ENCODE measurements around the gene JHY.

The JHY gene

DNA sequence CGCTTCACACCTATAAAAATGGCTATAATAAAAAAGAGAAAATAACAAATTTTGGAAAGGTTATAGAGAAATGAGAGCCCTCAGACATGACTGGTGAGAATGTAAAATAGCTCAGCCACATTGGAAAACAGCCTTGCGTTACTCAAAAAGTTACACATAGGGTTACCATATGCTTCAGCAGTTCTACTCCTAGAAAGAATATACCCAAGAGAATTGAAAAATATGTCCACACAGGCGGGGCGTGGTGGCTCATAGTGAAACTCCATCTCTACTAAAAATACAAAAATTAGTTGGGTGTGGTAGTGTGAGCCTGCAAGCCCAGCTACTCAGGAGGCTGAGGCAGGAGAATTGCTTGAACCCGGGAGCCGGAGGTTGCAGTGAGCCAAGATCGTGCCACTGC lies 7.6 kb upstream of the JHY start:
- no peak for DNase-seq

DNA sequence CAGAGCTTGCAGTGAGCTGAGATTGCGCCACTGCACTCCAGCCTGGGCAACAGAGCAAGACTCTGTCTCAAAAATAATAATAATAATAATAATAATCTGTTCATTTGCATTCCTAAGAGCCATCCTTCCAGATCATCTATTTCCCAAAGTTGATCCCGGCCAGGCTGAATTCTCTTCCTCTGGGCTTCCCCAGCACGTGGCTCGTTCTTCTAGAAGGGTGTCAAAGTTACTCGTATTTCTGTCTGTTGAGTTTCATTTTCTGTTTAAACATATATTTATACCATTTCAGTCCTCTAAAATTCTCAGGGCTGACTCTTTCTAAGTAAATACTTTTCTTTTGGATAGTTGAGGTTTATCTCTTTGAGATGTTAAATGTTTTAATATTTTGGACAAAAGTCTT lies 4.8 kb upstream of the JHY start:
- DNase-seq: no peak

DNA sequence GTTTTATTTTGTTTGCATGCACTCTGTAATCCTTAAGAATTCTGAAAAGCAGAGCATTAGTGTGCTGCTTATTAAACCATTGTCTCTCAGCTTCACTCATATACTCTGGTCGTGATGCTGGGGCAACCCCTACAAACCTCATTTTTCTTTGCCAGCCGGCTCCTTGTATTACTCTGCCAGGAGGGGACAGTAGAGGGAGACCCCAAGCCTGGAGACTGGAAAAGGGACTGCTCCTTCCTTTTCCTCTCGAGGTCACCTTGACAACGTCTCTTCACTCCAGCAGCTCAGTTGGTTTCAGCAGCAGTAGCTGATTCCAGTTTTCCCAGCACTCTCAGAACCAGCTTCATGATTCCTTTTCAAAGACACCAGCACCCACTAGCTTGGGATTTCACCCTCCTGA lies 2.8 kb upstream of the JHY start:
- DNase-seq: no peak

DNA sequence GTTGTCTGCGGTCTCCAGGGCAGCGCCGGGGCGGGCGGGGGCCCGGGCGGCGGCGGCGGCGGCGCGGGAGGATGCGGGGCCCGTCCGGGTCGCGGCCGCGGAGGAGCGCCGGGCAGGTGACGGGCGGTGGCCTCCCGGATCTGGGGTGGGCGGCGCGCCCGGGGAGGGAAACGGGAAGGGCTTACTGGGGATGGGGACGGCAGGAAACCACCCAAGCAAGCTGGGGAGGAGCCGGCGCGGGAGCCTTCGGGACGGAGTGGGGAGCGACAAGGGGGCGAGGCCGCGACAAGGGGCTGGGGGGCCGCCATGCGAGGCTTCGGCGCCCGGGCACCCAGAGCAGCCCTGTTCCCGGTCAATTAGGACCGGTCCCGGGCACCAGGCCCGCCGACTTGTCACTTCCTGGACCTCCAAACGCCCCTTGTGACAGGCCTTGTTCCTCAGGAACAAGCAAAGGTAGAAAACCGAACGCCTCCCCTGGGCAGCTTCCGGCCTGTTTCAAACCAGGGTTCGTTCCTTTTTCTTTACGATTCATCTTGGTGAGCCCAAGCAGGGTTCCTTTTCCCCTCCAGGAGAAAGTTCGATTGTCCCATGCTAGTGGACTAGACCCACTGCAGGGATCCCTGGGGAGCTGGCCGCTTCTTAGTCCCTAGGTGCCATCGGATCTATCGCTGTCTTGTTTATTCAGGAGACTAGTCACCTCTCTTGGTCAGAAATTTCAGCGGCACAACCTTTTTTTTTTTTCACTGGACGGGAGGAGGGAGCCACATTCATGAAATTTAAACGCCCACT lies 492 bp downstream of the JHY start:
- DNase-seq: no peak

DNA sequence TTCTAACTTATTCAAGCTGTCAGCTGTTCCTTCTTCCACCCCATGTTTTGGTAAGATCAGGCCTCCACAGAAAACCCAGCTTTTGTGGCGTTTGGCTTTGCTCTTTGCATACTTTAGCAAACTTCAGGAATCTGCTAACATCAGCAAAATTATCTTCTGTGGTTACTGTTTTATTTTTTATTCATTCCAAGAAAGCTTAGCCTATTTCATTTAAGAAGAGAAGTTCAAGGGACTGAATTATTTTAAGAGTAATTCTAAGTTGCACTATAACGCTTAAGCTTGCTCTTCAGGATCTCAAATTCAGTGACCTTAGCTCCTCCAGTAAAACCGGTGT lies 1.1 kb downstream of the JHY start:
- DNase-seq: no peak

DNA sequence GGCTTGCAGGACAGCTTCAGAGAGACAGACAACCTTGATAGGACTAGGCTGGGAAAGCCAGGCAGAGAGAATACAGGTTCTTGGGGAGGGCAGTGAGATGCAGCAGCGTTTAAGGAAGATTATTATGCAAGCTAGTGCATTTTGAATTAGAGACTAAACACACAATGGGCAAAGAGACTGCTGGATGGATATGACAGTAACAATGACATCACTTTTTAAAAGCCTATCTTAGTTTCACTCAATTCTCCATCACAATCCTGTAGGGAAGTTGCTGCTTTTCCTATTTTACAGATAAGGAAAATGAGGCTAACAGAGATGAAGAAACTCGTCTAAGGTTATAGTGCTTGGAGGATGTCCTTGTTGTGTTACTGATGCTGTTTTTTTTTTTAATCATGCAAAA lies 5.6 kb downstream of the JHY start:
- no peak for DNase-seq

DNA sequence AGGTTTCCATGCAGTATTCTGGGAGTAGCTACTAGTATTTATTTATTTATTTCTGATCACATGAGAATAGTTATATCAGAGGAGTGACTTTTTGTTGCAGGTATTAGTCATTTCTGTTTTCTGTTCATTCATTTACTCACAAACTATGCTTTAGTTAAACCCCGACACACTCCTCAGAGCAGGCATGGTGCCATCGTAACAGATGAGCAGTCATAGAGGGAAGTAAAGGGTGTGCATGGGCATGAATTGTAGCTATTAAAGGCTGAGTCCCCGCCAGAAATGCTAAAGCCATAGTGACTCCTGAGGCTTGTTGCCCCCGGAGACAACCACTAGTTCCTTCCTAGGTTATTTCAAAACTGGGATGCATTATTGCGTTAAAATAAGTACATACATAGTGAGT lies 10.6 kb downstream of the JHY start:
- no peak for DNase-seq

DNA sequence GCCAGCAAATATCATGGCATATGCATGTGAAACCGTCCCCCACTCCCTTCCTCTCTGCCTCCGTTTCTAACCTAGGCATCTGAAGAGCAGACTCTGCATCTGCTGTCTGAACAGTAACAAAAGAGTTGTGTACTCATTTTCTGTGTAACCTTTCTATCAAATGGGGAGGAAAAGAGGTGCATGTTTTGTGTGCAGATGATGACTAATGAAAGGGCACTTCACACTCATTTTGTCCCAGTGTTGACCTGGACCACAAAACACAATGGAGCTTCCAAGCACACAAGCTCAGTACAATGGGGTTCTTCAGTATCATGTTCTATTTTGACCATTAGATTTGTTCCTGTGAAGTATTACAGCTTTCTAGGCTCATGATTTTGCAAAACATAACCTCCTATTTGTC lies 13.0 kb downstream of the JHY start:
- no peak for DNase-seq

DNA sequence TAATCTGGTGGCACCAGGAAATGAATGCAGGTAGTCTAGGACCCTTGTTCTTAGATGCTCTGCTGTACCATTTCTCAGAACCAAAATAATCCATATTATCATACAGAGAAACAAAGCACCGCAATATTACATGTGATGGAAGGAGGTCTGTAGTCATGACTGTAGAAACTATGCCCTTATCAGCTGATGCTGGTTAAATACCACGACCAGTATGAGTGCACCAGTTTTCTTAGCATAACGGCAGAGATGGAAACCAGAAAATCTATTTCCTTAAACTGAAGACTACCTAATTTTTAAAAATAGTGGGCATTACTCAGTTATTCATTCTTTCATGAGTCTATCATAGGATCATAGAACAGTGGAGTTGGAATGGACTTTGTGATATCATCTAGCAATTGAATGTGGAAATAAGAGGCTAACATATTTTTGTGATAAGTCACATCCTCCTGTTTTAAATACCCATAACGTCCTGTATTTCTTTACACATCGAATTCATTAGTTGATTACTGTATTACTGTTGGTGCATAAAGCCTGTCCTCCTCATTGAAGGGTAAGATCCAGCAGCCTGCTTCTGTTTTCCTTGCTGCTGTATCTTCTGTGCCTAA lies 15.1 kb downstream of the JHY start:
- DNase-seq: no peak

DNA sequence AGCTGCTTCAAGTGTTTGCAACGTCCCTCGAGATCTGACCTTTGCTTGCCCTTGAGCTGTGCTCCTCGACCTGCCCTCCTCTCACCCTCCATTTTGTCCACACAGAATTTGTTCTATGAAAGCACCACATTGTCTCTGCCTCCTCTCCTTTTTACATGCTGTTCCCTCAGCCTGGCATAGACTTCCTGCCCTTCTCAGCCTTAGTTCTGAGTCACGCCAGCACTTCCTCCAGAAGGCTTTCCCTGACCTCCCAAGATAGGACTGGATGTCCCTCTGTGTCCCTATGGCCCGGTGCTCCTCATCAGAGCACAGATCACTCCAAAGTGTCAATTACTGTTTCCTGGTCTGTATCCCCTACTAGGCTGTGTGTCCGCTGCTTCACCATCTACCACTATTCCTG lies 16.2 kb downstream of the JHY start:
- no peak for DNase-seq

DNA sequence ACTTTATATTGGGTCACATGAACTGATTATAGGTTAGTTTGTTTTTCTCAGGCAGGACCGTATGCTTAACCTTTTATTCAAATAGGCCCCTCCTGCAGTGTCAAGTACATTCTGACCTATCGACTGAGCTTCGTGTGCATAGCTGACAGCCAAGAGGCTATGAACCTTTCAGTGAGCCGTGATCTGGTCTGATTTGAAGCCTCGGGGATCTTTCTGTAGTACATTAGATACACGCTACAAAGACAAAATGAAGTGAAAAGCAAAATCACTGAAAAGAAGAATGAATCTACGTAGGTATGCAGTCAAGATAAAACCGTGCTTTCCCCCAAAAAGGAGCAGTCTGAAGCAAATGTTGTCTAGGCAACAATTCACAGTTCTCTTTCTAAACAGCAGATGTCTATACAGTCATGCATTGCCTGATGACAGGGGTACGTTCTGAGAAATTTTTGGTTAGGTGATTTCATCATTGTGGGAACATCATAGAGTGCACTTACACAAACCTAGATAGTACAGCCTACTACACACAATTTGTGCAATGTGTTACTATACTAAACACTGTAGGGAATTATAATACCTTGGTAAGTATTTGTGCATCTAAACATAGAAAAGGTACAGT lies 18.1 kb downstream of the JHY start:
- DNase-seq: no peak

DNA sequence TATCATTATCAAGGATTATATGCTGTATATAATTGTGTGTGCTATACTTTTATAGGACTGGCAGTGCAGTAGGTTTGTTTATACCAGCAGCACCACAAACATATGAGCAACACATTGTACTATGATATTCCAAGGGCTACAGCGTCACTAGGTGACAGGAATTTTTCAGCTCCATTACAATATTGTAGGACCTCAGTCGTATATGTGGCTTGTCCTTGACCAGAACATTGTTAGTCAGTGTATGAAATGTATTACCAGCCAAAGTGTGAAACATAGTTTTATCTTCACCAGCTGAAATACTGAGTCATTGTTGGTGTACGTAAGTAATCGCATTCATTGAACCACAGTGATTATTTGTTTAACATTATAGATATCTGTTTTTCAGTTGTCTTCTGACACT lies 20.4 kb downstream of the JHY start:
- no peak for DNase-seq

DNA sequence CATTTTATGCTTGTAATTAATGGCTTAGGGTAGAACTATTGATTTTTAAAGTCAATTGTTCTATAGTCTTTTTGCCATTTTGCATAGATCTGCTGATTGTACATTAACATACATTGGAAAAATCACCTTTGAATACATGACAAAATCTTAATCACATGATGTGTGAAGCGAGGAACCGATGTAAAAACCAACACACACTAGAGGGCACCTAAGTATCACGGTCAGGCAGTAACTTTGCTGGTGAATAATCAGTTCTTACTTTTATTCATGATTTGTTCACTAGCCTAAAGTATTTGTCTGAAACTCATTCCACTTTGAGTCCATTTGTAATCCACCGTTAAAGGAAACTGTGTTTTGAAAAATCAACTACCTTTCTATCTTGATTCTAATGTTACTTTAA lies 28.2 kb downstream of the JHY start:
- DNase-seq: no peak

DNA sequence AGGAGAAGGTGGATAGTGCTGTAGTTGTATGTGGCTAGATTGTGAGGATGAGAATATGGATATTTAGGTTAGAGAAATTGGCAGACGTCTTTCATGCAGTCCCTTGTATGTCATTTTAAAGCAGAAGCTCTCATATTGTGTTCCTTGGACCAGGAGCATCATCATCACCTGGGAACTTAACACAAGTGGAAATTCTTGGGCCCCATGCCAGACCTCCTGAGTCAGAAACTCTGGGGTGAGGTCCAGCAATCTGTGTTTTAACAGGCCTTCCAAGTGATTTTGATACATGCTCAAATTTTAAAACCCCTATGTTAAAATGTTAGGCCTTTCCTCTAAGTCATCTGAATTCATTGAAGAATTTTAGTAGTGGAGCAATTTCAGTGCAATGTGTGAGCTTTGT lies 34.8 kb downstream of the JHY start:
- no peak for DNase-seq

DNA sequence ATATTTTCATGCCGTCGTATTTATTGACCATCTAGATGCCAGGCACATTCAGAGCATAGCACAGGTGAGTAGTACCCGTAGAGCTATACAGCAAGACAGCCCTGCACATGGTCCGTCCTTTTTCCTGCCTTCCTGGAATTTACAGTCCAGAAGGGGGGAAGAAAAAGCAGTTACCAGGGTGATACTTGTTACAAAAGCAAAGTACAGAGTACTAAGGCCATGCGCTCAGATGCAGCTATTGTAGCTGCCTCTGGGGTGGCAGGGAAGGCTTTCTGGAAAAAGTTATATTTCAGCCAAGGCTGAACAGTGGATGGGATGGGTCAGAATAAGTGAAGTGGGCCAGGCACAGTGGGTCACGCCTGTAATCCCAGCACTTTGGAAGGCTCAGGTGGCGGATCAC lies 36.2 kb downstream of the JHY start:
- no peak for DNase-seq

DNA sequence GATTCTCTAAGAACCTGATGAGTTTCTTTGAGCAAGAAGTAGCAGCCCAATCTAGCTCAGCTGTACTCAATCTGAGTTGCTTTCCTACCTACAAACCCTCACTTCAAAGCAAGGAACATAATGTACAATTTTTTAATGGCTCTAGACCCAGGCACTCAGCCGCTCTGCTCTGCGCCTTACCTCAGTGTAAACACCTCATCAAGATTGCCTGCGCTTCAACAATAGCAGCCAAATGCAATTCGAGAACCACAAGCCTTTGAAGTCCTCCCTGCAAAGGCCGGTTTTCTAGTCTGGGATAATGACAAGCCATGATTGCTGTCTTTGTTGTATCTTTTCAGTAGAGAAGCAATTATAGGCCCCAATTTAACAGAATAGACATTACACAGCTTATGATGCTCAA lies 38.0 kb downstream of the JHY start:
- DNase-seq: no peak

DNA sequence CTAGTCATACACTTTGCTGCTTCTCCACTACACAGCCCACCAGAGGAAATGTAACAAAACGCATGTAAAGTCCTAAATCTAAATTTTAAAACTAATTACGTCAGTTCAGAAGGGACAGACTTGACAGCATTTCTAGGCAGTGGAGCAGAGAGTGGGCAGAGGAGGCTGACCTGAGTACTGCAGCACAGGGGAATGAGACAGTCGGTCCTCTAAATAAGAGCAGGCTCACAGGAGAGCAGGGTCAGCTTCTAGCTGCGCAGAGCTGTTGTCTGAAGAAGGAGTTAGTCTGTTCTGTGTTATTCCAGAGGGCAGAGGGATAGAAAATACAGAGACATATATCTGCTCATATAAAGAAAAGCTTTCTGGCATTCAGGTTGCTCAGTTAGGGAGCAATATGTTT lies 40.3 kb downstream of the JHY start:
- DNase-seq: no peak

DNA sequence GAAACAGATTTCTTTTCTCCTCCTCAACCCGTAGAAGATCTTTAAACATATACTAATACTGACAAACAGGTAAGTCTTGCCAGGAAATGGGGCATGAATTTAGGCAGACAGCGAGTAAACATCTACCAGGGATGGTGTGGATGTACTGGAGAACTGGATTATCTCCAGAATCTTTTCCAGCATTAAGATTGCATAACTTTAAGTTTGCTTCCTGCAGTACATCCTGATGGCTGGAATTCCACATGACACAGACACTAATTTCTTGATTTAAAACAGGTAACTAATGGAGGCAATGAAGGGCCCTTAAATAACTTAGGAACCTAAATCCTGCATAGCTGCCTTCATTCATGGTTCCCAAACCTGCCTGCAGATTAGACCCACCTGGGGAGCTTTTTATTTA lies 40.7 kb downstream of the JHY start:
- DNase-seq: no peak

DNA sequence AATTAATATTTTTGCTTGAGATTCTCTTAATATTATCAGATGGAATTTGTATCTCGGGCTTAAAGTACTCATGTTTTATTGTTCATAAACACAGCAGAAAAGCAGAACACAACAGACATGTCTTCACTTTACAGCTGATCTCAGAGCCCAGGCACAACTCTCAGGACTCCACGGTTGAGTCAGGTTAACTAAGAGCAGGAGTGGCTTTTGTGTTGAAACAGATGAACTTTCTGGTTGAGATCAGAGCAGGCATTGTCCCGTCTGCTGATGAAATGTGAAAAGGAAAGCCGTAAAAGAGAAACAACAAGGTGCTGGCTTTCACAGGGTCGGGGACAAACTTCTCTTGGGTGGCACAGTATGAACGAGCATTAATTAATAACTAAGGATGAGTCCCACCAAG lies 49.0 kb downstream of the JHY start:
- no peak for DNase-seq

DNA sequence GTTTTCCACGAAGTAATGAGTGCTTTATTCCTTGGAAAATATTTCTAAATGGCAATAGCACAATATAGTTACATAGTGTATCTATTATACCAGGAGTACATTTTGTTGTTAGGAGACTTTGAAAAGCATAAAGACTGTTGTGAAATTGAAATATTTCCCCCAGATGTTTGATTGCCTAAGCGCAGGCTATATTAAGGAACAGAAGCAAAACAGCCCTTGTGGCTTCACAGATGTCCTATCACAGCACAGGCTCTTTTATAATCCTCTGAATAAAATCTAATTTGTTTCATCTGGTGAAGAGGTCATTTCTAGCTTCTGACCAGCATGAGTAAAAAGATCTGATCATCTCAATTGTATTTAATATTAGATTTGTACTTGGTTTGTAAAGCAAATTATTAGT lies 50.9 kb downstream of the JHY start:
- DNase-seq: no peak

DNA sequence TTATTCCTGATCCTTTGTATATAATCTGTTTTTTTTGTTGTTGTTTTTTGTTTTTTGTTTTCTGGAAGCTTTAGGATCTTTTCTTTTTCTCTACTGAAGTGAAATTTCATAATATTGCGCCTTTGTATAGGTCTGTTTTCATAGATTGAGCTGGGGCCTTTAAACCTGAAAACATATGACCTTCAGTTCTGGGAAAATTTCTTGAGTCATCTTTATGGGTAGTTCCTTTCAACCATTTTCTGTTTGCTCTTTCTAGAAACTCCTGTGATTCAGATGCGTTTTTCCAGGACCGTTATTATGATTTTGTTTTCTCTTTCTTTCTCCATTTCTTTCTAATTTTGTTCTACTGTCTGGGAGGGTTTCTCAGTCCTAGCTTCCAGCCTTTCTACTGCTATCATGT lies 55.4 kb downstream of the JHY start:
- DNase-seq: no peak

DNA sequence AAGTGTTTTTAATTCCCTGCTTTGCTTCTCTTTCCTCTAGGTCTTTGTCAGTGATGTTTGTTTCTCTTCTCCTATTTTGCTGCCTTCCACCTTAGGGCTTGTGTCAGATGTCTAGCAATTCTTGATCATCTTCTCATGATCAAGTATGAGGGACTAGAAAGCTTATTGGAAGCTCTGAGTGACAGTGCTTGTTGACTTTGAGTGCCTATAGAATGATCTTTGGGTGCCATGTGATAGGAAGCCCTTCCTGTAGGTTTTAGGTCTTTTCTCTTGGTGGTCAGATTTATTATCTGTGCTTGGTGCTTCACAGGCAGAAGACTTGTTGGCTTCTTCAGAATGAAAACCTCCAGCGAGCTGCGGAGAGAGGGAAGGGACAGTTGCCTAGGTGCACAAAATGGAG lies 56.0 kb downstream of the JHY start:
- no peak for DNase-seq

DNA sequence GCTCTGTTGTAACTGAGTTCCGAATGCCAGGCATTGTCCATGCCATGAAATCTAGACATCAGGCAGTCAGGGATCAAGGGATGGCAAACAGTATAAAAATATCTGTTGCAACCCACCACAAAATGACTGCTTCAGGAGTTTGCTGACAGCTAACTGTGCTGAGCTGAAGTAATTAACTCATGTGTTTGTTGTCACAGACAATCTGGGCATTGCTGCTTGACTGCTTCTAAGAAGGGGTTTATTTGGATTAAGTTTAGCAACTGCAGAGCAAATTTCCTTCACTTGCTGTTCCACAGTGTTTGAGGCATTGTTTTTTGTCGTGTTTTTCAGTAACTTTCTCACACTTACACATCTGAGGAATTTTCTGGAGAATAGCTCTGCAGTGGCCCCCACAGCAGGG lies 68.7 kb downstream of the JHY start:
- no peak for DNase-seq

DNA sequence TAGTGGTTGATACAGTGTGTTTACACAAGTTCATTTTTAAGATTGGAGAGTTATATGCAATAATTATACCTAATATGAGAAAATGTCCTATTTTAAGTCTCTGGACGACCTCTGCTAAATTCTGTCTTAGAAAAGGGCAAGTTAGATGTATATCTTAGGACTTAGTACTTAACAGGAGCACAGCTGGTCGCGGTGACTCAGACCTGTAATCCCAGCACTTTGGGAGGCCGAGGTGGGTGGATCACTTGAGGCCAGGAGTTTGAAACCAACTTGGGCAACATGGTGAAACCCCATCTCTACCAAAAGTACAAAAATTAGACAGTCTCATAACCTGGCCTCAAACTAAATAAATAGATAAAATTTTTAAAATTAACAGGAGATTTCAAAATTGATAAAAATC lies 71.9 kb downstream of the JHY start:
- no peak for DNase-seq

DNA sequence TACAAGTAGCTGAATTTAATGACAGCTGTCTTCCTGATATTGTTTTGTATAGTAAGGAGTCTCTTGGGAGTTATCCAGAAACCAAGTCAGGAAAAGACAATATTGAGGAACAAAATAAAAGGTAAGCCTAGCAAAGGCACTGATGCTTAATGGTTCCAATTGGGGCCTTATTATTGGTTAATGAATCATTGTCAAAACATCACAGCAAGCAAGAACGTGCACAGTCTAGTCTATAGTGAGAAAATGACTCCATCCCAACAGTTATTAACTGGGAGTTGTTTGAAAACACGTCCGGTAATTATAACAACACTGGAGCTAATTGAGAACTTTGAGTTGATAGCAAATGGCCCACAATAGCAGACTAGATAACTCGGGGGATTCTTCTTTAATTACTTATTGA lies 81.4 kb downstream of the JHY start:
- no peak for DNase-seq

All from SIG-M5 (cell line).